GM10266 (cell line): ENCODE data around the gene TMEM138.

Experiments used
- DNase-seq: peaks from one replicate; pipeline ENCODE4 v3.0.0; 2012; ENCODE audit errors: extremely low spot score
- CTCF ChIP-seq: IDR thresholded peaks from 2 replicates; pipeline ENCODE4 v1.5.1; 2012; ENCODE audit warnings: mild to moderate bottlenecking, low read depth; ENCODE audit not compliant: control insufficient read depth, insufficient read depth; ENCODE audit errors: missing control alignments

TMEM138 gene

DNA sequence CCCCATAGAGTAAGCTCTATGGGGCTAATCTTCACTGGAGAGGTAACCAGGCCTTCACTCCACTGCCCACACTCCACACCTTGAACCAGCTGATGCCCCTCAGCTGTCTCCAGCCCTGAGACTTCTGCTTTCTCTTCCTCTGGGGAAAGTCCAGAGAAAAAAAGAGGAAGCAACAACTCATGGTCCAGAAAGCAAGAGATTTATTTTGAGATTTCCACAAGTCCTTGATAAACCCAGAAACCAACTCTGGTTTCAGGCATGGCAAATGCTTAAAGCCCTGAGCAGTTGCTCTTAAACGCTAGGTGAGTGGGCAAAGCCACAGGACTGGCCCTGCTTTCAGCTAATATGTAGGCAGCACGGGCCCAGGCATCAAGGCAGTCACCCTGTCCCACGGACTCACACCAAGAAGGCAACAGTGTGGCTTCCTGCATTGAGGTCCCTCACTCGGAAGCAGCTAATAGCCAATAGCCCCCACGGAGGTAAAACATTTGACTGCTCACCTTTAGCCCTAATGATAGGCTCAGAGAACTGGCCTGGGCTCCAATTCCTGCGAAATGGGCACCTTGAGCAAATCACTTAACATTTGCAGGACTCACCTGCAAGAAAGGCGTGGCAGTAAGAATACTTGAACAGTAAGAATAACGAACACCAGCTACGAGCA is 4.8 kb upstream of the TMEM138 start:
- no peak for TF ChIP-seq CTCF
- peak; percentile 49 for DNase-seq

- DNase-seq: no peak
- no peak for TF ChIP-seq CTCF
These were observed 4.3 kb upstream of the TMEM138 start for GRCh38 chr11:61357894-61358239.

DNA sequence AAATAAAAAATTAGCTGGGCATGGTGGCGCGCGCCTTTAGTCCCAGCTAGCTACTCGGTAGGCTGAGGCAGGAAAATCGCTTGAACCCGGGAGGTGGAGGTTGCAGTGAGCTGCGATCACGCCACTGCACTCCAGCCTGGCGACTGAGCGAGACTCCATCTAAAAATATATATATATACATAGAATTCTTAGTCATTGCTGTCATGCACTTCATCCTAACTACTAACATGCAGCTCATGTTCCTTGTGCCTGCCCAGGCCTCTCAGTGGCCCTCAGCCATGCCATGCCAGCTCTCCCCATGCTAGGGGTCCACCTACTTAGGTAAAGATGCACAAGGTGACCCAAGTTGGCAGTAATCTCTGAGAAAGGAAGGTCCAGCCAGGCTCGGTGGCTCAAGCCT is 3.6 kb upstream of the TMEM138 start:
- no peak for DNase-seq
- TF ChIP-seq CTCF: no peak

- no peak for DNase-seq
- no peak for TF ChIP-seq CTCF
These were observed 2.7 kb upstream of the TMEM138 start for GRCh38 chr11:61359516-61359915.

DNA sequence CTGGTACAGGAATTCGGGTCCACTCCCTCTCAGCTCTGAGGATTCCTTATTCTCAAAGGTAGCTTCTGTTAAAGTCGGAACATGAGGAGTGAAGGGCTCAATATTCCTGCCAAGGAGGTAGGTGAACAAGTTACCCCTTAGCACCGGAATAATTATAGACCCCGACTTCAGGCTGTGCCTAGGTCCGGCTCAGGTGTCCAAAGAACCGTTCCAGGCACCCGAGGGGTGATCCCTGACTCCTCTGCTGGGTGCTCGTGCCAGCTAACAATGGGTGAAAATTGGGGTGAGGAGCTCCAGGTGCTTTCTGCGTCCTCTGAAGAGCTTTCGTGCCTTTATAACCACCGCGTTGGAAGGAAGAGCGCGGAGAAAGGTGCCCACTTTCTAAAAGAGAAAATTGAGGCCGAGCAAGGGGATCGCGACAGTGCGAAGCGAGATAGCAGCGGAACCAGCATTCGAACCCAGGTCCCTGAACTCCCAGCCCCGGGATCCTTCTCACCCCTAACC is 885 bp upstream of the TMEM138 start:
- DNase-seq: no peak
- no peak for TF ChIP-seq CTCF

GRCh38 chr11:61362542-61362875 is 335 bp downstream of the TMEM138 start:
- DNase-seq: no peak
- TF ChIP-seq CTCF: no peak

GRCh38 chr11:61364012-61364675 is 2.0 kb downstream of the TMEM138 start:
- no peak for DNase-seq
- no peak for TF ChIP-seq CTCF
